ENCODE results near the gene TIMM23. TPM values are rescaled to one million over a fixed set of nuclear protein-coding genes. Genes with fewer than 3 reads are reported as not detected.
"Not testable (repeated sequence)": the region's sequence is repeated elsewhere in the genome, so short reads cannot be mapped to it uniquely, and the experiment has no call there.

TIMM23 gene
- total RNA-seq, 1 experiment from 2014 or later = 103 TPM

DNA sequence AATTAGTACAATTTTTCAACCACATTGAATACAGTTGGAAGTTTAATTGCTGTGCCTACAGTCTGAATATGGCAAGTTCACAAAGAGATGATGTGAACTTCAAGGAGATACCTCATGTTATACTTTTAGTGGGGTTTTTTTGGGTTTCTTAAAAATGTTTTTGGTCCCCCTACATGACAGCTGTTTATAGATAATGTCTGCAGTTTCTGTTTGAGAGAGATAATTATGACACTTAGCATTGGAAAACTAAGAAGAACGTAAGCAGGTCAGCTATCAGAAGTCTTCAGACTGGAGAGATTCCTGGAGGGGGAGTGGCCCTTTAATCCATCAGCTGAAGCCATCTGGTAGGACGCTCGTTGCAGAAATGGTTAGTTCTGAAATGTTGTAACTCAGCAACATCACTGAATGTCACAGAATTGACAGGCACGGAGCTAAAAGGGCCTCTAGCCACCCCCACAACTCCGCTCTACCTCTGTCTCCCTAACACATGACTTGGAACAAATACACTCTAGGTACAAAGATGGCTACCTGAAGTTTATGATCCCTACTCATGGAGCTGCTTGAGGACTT lies 29.0 kb downstream of the TIMM23 start:
- intact Hi-C loops (cut with micrococcal nuclease; ENCODE audit: unreplicated experiment) = no loop called here
- no peak overlapping the region for H3K4me3 ChIP-seq (ENCODE audit: low read depth in 2 of 2, low read length in 2 of 2)
- no peak for TF ChIP-seq SIN3A (IDR thresholded peaks at IDR 0.05; ENCODE audit: borderline replicate concordance, insufficient read depth, low read depth, low read length)
- no peak for TF ChIP-seq POLR2AphosphoS5 (IDR thresholded peaks at IDR 0.05; ENCODE audit: low read depth, low read length)
- TF ChIP-seq TCF7L2 (IDR thresholded peaks at IDR 0.05; ENCODE audit: low read depth, low read length) = no peak
- TF ChIP-seq, protein P1, sequence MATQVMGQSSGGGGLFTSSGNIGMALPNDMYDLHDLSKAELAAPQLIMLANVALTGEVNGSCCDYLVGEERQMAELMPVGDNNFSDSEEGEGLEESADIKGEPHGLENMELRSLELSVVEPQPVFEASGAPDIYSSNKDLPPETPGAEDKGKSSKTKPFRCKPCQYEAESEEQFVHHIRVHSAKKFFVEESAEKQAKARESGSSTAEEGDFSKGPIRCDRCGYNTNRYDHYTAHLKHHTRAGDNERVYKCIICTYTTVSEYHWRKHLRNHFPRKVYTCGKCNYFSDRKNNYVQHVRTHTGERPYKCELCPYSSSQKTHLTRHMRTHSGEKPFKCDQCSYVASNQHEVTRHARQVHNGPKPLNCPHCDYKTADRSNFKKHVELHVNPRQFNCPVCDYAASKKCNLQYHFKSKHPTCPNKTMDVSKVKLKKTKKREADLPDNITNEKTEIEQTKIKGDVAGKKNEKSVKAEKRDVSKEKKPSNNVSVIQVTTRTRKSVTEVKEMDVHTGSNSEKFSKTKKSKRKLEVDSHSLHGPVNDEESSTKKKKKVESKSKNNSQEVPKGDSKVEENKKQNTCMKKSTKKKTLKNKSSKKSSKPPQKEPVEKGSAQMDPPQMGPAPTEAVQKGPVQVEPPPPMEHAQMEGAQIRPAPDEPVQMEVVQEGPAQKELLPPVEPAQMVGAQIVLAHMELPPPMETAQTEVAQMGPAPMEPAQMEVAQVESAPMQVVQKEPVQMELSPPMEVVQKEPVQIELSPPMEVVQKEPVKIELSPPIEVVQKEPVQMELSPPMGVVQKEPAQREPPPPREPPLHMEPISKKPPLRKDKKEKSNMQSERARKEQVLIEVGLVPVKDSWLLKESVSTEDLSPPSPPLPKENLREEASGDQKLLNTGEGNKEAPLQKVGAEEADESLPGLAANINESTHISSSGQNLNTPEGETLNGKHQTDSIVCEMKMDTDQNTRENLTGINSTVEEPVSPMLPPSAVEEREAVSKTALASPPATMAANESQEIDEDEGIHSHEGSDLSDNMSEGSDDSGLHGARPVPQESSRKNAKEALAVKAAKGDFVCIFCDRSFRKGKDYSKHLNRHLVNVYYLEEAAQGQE (IDR thresholded peaks at IDR 0.05; ENCODE audit: insufficient read depth in 1 of 2, low read depth in 2 of 2, low read length in 1 of 2) = no peak
- TF ChIP-seq, protein P2, sequence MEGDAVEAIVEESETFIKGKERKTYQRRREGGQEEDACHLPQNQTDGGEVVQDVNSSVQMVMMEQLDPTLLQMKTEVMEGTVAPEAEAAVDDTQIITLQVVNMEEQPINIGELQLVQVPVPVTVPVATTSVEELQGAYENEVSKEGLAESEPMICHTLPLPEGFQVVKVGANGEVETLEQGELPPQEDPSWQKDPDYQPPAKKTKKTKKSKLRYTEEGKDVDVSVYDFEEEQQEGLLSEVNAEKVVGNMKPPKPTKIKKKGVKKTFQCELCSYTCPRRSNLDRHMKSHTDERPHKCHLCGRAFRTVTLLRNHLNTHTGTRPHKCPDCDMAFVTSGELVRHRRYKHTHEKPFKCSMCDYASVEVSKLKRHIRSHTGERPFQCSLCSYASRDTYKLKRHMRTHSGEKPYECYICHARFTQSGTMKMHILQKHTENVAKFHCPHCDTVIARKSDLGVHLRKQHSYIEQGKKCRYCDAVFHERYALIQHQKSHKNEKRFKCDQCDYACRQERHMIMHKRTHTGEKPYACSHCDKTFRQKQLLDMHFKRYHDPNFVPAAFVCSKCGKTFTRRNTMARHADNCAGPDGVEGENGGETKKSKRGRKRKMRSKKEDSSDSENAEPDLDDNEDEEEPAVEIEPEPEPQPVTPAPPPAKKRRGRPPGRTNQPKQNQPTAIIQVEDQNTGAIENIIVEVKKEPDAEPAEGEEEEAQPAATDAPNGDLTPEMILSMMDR (IDR thresholded peaks at IDR 0.05) = no peak
- no peaks in the 10 kb centered on the region for H3K27me3 ChIP-seq (ENCODE audit: control insufficient read depth, insufficient read depth, low read length)
- in situ Hi-C loops (cut with HindIII; ENCODE audit: low pct_unique_long_range_greater_than_20kb, low sequenced_read_pairs) = no loop called here
- no peaks in the 10 kb centered on the region for H3K4me1 ChIP-seq (ENCODE audit: control insufficient read depth, insufficient read depth, low read length)
- ChIA-PET CTCF (no interaction called here), POLR2A (no interaction called here)
- ATAC-seq = no peak
- peaks cover 24% of the 10 kb centered on the region for H3K36me3 ChIP-seq (ENCODE audit: control insufficient read depth, insufficient read depth, low read length)
- H3K27ac ChIP-seq (ENCODE audit: low read length) = no peak overlapping the region
- no TSS peak for BruUV-seq (replicated peaks)
- no peak for DNase-seq (ENCODE audit: low read depth, low spot score)
- no peaks in the 10 kb centered on the region for H3K9me3 ChIP-seq (ENCODE audit: control insufficient read depth, insufficient read depth, low read depth, low read length)

DNA sequence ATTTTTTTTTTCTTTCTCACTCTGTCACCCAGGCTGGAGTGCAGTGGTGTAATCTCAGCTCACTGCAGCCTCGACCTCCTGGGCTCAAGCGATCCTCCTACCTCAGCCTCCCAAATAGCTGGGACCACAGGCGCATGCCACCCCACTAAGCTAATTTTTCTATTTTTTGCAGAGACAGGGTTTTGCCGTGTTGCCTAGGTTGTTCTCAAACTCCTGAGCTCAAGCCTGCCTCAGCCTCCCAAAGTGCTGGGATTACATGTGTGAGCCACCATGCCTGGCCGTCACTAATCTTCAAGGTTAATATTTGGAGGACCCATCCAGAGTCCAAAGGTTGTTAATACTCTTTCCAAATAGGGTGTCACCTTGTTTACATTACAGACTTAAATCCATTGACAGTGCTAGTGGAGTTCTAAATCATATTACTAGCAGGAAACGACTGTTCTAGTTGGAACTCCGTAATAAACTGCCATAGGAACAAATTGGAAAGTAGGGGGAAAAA lies 29.9 kb downstream of the TIMM23 start:
- intact Hi-C loops (cut with micrococcal nuclease; ENCODE audit: unreplicated experiment); H3K4me1 ChIP-seq (ENCODE audit: control insufficient read depth, insufficient read depth, low read length); BruUV-seq (replicated peaks); H3K4me3 ChIP-seq (ENCODE audit: low read depth in 2 of 2, low read length in 2 of 2); CTCF ChIA-PET; DNase-seq (ENCODE audit: low read depth, low spot score); H3K9me3 ChIP-seq (ENCODE audit: control insufficient read depth, insufficient read depth, low read depth, low read length); in situ Hi-C loops (cut with HindIII; ENCODE audit: low pct_unique_long_range_greater_than_20kb, low sequenced_read_pairs); H3K27me3 ChIP-seq (ENCODE audit: control insufficient read depth, insufficient read depth, low read length); ATAC-seq; H3K27ac ChIP-seq (ENCODE audit: low read length): not testable (repeated sequence)
- H3K36me3 ChIP-seq (ENCODE audit: control insufficient read depth, insufficient read depth, low read length) = peaks cover 27% of the 10 kb centered on the region
- POLR2A ChIA-PET = interaction anchor here (0.7 kb wide), 1 partner anchor 408 kb away, joined by 3 read pairs; no protein-coding TSS in a partner anchor

DNA sequence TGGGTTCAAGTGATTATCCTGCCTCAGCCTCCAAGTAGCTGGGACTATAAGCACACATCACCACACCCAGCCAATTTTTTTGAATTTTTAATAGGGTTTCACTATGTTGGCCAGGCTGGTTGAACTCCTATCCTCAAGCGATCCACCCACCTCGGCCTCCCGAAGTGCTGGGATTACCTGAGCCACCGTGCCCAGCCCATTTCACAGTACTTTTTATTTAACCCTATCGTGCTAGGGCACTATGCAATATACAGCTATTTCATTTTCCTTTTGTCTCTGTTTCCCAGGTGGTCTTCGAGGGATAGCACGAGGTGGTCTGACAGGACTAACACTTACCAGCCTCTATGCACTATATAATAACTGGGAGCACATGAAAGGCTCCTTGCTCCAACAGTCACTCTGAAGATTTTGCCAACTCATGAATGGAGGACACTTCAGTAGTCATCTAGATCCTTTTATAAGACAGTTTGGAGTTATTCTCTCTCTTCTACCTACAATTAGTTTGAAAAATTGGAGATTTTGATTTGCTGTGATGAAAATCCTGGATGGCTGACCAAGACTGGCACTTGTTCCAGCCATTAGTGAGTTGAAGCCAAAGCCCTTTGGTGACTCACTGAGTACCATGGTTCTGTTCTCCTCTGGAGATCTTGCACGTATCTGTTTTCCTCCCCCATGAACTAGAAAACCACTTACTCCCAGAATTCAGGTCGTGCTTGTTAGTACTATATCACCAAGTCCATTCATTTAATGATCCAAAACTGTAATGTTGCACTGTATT lies 30.8 kb downstream of the TIMM23 start:
- TF ChIP-seq TCF7L2 (IDR thresholded peaks at IDR 0.05; ENCODE audit: low read depth, low read length) (no peak), POLR2AphosphoS5 (IDR thresholded peaks at IDR 0.05; ENCODE audit: low read depth, low read length) (no peak), SIN3A (IDR thresholded peaks at IDR 0.05; ENCODE audit: borderline replicate concordance, insufficient read depth, low read depth, low read length) (no peak)
- TF ChIP-seq, protein P2 (IDR thresholded peaks at IDR 0.05) = no peak
- TF ChIP-seq, protein P1 (IDR thresholded peaks at IDR 0.05; ENCODE audit: insufficient read depth in 1 of 2, low read depth in 2 of 2, low read length in 1 of 2) = no peak
- CTCF ChIA-PET = no interaction called here
- H3K4me1 ChIP-seq (ENCODE audit: control insufficient read depth, insufficient read depth, low read length) = no peaks in the 10 kb centered on the region
- no peak overlapping the region for H3K4me3 ChIP-seq (ENCODE audit: low read depth in 2 of 2, low read length in 2 of 2)
- POLR2A ChIA-PET = no interaction called here
- no peak for DNase-seq (ENCODE audit: low read depth, low spot score)
- no peaks in the 10 kb centered on the region for H3K9me3 ChIP-seq (ENCODE audit: control insufficient read depth, insufficient read depth, low read depth, low read length)
- peaks cover 28% of the 10 kb centered on the region for H3K36me3 ChIP-seq (ENCODE audit: control insufficient read depth, insufficient read depth, low read length)
- H3K27me3 ChIP-seq (ENCODE audit: control insufficient read depth, insufficient read depth, low read length) = no peaks in the 10 kb centered on the region
- intact Hi-C loops (cut with micrococcal nuclease; ENCODE audit: unreplicated experiment) (no loop called here), in situ Hi-C loops (cut with HindIII; ENCODE audit: low pct_unique_long_range_greater_than_20kb, low sequenced_read_pairs) (no loop called here)
- H3K27ac ChIP-seq (ENCODE audit: low read length) = no peak overlapping the region
- BruUV-seq (replicated peaks) = TSS peak; percentile 54
- ATAC-seq = no peak; the same call in 1 of the 2 replicates
